Osteoblast (primary cell): ENCODE results near the gene CPSF4L. TPM values are rescaled to one million over a fixed set of nuclear protein-coding genes. Genes with fewer than 3 reads are reported as not detected.

ENCODE experiments used
- DNase-seq: peaks from one replicate; pipeline ENCODE4 v3.0.0; 2011; ENCODE audit warnings: low spot score, mixed read lengths; ENCODE audit not compliant: insufficient read length; ENCODE audit errors: missing footprints
- H2AFZ ChIP-seq: 2 replicates; pipeline ENCODE4 v1.6.0; 2011; ENCODE audit warnings: mild to moderate bottlenecking, low read length
- H3K27ac ChIP-seq: 2 replicates; pipeline ENCODE4 v1.5.1; 2011; ENCODE audit warnings: mild to moderate bottlenecking, low read depth, low read length, moderate library complexity
- H3K27me3 ChIP-seq: 2 replicates; pipeline ENCODE4 v1.6.0; 2012; ENCODE audit warnings: mild to moderate bottlenecking, control low read depth, inconsistent platforms, low read length, moderate library complexity; ENCODE audit not compliant: insufficient read depth
- H3K36me3 ChIP-seq: 2 replicates; pipeline ENCODE4 v1.5.1; 2011; ENCODE audit warnings: mild to moderate bottlenecking, low read length, control low read depth, moderate library complexity; ENCODE audit not compliant: insufficient read depth
- H3K4me1 ChIP-seq: 2 replicates; pipeline ENCODE4 v1.5.1; 2011; ENCODE audit warnings: mild to moderate bottlenecking, low read length, control low read depth, moderate library complexity; ENCODE audit not compliant: insufficient read depth
- H3K4me2 ChIP-seq: 2 replicates; pipeline ENCODE4 v1.6.0; 2011; ENCODE audit warnings: mild to moderate bottlenecking, low read length; ENCODE audit not compliant: insufficient read depth
- H3K4me3 ChIP-seq: fragments of 200-600 bp; sonication (generic); 3 replicates; pipeline ENCODE4 v1.5.1; 2012; ENCODE audit warnings: mild to moderate bottlenecking, low read length, inconsistent platforms; ENCODE audit not compliant: insufficient read depth
- H3K79me2 ChIP-seq: 2 replicates; pipeline ENCODE4 v1.6.0; 2012; ENCODE audit warnings: mild to moderate bottlenecking, low read length, control low read depth, inconsistent platforms; ENCODE audit not compliant: insufficient read depth
- H3K9me3 ChIP-seq: 2 replicates; pipeline ENCODE4 v1.5.1; 2011; ENCODE audit warnings: low read depth, low read length, control low read depth
- H4K20me1 ChIP-seq: 2 replicates; pipeline ENCODE4 v1.6.0; 2012; ENCODE audit warnings: mild to moderate bottlenecking, low read length, control low read depth; ENCODE audit not compliant: insufficient read depth
- CTCF ChIP-seq: IDR thresholded peaks from 2 replicates; pipeline ENCODE4 v1.5.1; 2011; ENCODE audit warnings: mild to moderate bottlenecking, low read depth, low read length, moderate library complexity; ENCODE audit errors: extremely low read depth
- total RNA-seq: library from RNA; depleted of rRNA; stranded (reverse); fragments of >200 nt; gene quantifications from 2 replicates; pipeline ENCODE4 v1.2.3, GENCODE V29; 2012

The CPSF4L gene
- total RNA-seq, 1 donor, result not detected

- H3K27ac ChIP-seq, result no peak overlapping the region
- H2AFZ ChIP-seq, result no peak overlapping the region
- H3K4me3 ChIP-seq, result no peak overlapping the region
- H3K36me3 ChIP-seq, result no peaks in the 10 kb centered on the region
- no peaks in the 10 kb centered on the region for H3K9me3 ChIP-seq
- DNase-seq, result no peak
- TF ChIP-seq CTCF, result no peak
- peaks cover 29% of the 10 kb centered on the region for H4K20me1 ChIP-seq
- peaks cover 31% of the 10 kb centered on the region for H3K4me1 ChIP-seq
- no peak overlapping the region for H3K4me2 ChIP-seq
- peaks cover 72% of the 10 kb centered on the region for H3K79me2 ChIP-seq
- H3K27me3 ChIP-seq, result no peaks in the 10 kb centered on the region
Measured at GRCh38 chr17:73300392-73300791, 38.7 kb upstream of the CPSF4L start.

- Histone ChIP-seq H3K79me2 (peaks cover 75% of the 10 kb centered on the region), H3K27ac (no peak overlapping the region), H3K27me3 (no peaks in the 10 kb centered on the region), H3K4me3 (no peak overlapping the region), H4K20me1 (peaks cover 38% of the 10 kb centered on the region), H3K36me3 (no peaks in the 10 kb centered on the region), H3K4me1 (peaks cover 26% of the 10 kb centered on the region), H3K9me3 (no peaks in the 10 kb centered on the region), H2AFZ (no peak overlapping the region), H3K4me2 (no peak overlapping the region)
- DNase-seq, result no peak
- TF ChIP-seq CTCF, result no peak
Measured at GRCh38 chr17:73297934-73298861, 36.5 kb upstream of the CPSF4L start.

GRCh38 chr17:73293480-73293911 lies 31.8 kb upstream of the CPSF4L start:
- H3K4me3 ChIP-seq, result peak overlapping the region; percentile 10
- peak overlapping the region; percentile 52 for H3K27ac ChIP-seq
- H3K36me3 ChIP-seq, result no peaks in the 10 kb centered on the region
- DNase-seq, result peak; percentile 88
- TF ChIP-seq CTCF, result no peak
- peaks cover 34% of the 10 kb centered on the region for H4K20me1 ChIP-seq
- no peaks in the 10 kb centered on the region for H3K27me3 ChIP-seq
- peak overlapping the region; percentile 64 for H3K4me2 ChIP-seq
- H3K4me1 ChIP-seq, result peaks cover 61% of the 10 kb centered on the region
- H3K9me3 ChIP-seq, result no peaks in the 10 kb centered on the region
- no peak overlapping the region for H2AFZ ChIP-seq
- peaks cover 65% of the 10 kb centered on the region for H3K79me2 ChIP-seq

GRCh38 chr17:73293031-73293430 lies 31.4 kb upstream of the CPSF4L start:
- Histone ChIP-seq H3K9me3 (no peaks in the 10 kb centered on the region), H3K4me2 (peak overlapping the region; percentile 64), H4K20me1 (peaks cover 31% of the 10 kb centered on the region), H3K27ac (peak overlapping the region; percentile 52), H3K4me3 (no peak overlapping the region), H3K36me3 (no peaks in the 10 kb centered on the region), H3K4me1 (peaks cover 59% of the 10 kb centered on the region), H3K79me2 (peaks cover 63% of the 10 kb centered on the region), H3K27me3 (no peaks in the 10 kb centered on the region), H2AFZ (no peak overlapping the region)
- peak; percentile 77 for DNase-seq
- no peak for TF ChIP-seq CTCF
